GM08714 (cell line): Measurements from ENCODE around the gene G6PC1.
"Not testable (repeated sequence)": the region's sequence is repeated elsewhere in the genome, so short reads cannot be mapped to it uniquely, and the experiment has no call there.

Experiments used
- H3K4me3 ChIP-seq: fragments of 200-500 bp; sonication (Bioruptor generic); 2 replicates; pipeline ENCODE4 v1.5.1; 2014; ENCODE audit warnings: mild to moderate bottlenecking, low read length, inconsistent platforms
- ZNF274 ChIP-seq: IDR thresholded peaks from 2 replicates; pipeline ENCODE4 v1.6.1; 2012; ENCODE audit warnings: mild to moderate bottlenecking, low read depth, low read length

G6PC1 gene

GRCh38 chr17:42906772-42907446 lies 6.3 kb downstream of the G6PC1 start:
- H3K4me3 ChIP-seq: no peak overlapping the region
- TF ChIP-seq ZNF274: no peak

- no peak for TF ChIP-seq ZNF274
These were observed 8.5 kb downstream of the G6PC1 start for GRCh38 chr17:42908872-42909700.

GRCh38 chr17:42913522-42913921 lies 12.9 kb downstream of the G6PC1 start:
- no peak for TF ChIP-seq ZNF274
- no peak overlapping the region for H3K4me3 ChIP-seq

More at GRCh38 chr17:42908872-42909700, 8.5 kb downstream of the G6PC1 start:
- H3K4me3 ChIP-seq: no peak overlapping the region

- no peak for TF ChIP-seq ZNF274
- H3K4me3 ChIP-seq: no peak overlapping the region
These were observed 13.5 kb downstream of the G6PC1 start for GRCh38 chr17:42913981-42914617.

- not testable (repeated sequence) for H3K4me3 ChIP-seq
These were observed 14.7 kb downstream of the G6PC1 start for GRCh38 chr17:42915288-42915687.

- H3K4me3 ChIP-seq: not testable (repeated sequence)
These were observed 16.0 kb downstream of the G6PC1 start for GRCh38 chr17:42916388-42917235.

GRCh38 chr17:42917236-42917603 lies 16.6 kb downstream of the G6PC1 start:
- no peak overlapping the region for H3K4me3 ChIP-seq

GRCh38 chr17:42918902-42919521 lies 18.4 kb downstream of the G6PC1 start:
- no peak overlapping the region for H3K4me3 ChIP-seq
- no peak for TF ChIP-seq ZNF274

More at GRCh38 chr17:42917236-42917603, 16.6 kb downstream of the G6PC1 start:
- no peak for TF ChIP-seq ZNF274

- not testable (repeated sequence) for H3K4me3 ChIP-seq
These were observed 19.0 kb downstream of the G6PC1 start for GRCh38 chr17:42919522-42920077.

- no peak overlapping the region for H3K4me3 ChIP-seq
- TF ChIP-seq ZNF274: no peak
These were observed 19.7 kb downstream of the G6PC1 start for GRCh38 chr17:42920106-42920900.

- TF ChIP-seq ZNF274: no peak
These were observed 20.3 kb downstream of the G6PC1 start for GRCh38 chr17:42920922-42921321.

GRCh38 chr17:42922294-42922693 lies 21.7 kb downstream of the G6PC1 start:
- TF ChIP-seq ZNF274: no peak
- H3K4me3 ChIP-seq: no peak overlapping the region

More at GRCh38 chr17:42920922-42921321, 20.3 kb downstream of the G6PC1 start:
- no peak overlapping the region for H3K4me3 ChIP-seq

- H3K4me3 ChIP-seq: not testable (repeated sequence)
These were observed 22.9 kb downstream of the G6PC1 start for GRCh38 chr17:42923472-42923871.
